ENCODE data around the gene LRP2. TPM values are rescaled to one million over a fixed set of nuclear protein-coding genes. Genes with fewer than 3 reads are reported as not detected.
"Not testable (repeated sequence)": the region's sequence is repeated elsewhere in the genome, so short reads cannot be mapped to it uniquely, and the experiment has no call there.

Gene LRP2
- total and polyA plus RNA-seq, 7 donors: 1.9 TPM; not detected in 6

DNA sequence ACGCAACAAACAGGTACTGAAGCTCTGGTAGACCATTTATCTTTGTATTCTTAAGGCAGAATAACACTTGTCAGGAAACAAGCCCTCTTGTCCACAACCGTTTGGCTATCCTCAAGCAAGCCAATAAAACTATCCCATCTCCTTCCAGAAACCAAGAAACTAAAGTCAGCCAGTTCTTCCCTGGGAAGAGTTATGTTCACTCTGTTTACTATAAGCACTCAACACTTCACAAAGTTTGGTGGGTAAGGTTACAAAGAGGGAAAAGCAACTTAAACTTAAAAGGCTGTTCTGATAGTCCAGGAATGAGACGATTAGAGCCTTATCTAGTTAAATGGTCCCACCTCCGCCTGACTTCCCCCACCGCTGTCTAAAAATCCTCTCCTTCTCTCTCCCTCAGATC lies 25.6 kb downstream of the LRP2 start:
- Histone ChIP-seq H3K36me3 (no peaks in the 10 kb centered on the region), H3K4me3 (no peak overlapping the region), H3K27me3 (no peaks in the 10 kb centered on the region), H3K9me3 (no peaks in the 10 kb centered on the region), H3K27ac (no peak overlapping the region), H3K4me1 (no peaks in the 10 kb centered on the region)
- no peak for DNase-seq
- TF ChIP-seq, protein P1, sequence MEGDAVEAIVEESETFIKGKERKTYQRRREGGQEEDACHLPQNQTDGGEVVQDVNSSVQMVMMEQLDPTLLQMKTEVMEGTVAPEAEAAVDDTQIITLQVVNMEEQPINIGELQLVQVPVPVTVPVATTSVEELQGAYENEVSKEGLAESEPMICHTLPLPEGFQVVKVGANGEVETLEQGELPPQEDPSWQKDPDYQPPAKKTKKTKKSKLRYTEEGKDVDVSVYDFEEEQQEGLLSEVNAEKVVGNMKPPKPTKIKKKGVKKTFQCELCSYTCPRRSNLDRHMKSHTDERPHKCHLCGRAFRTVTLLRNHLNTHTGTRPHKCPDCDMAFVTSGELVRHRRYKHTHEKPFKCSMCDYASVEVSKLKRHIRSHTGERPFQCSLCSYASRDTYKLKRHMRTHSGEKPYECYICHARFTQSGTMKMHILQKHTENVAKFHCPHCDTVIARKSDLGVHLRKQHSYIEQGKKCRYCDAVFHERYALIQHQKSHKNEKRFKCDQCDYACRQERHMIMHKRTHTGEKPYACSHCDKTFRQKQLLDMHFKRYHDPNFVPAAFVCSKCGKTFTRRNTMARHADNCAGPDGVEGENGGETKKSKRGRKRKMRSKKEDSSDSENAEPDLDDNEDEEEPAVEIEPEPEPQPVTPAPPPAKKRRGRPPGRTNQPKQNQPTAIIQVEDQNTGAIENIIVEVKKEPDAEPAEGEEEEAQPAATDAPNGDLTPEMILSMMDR (IDR thresholded peaks at IDR 0.05): no peak
- TF ChIP-seq POLR2A (IDR thresholded peaks at IDR 0.05) (no peak), EP300 (IDR thresholded peaks at IDR 0.05) (no peak), POLR2AphosphoS5 (IDR thresholded peaks at IDR 0.05) (no peak)
- intact Hi-C loops (cut with DNase I): no loop called here
- 60 to 65% methylated on average over 5 of the region's 5 CpGs for WGBS, 2 donors

DNA sequence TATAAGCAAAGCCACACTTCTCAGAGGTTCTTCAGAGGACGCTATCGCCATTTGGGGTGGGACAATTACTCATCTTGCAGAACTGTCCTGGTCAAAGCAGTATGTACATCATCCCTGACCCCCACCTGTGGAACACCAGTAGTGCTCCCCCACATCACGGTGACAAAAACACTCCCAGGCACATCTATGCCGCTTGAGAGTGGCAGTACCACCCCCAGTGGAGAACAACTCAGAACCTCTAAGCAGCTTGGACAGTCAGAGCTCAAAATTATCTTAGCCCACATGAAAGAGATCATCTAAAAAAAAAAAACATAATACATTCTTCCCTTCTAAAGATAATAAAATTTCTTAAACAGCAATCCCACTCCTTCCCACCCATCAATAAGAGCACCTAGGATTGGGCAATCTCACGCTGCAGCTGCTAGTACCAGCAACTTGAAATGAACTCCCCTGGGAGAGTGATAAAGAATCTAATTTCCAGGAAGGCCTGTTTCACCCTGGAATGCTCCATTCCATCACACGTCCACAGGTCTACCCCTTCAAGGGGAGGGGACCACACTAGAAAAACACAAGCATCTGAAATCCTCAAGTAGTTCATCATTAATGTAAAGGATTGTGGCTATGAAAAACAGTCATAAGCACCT lies 31.7 kb downstream of the LRP2 start:
- Histone ChIP-seq H3K4me1 (no peaks in the 10 kb centered on the region), H3K9me3 (no peaks in the 10 kb centered on the region), H3K27me3 (no peaks in the 10 kb centered on the region), H3K4me3 (no peak overlapping the region), H3K27ac (no peak overlapping the region), H3K36me3 (no peaks in the 10 kb centered on the region)
- DNase-seq: no peak
- intact Hi-C loops (cut with DNase I): no loop called here
- TF ChIP-seq POLR2A (IDR thresholded peaks at IDR 0.05): no peak
- 69 to 78% methylated on average over 6 of the region's 6 CpGs for WGBS, 2 donors

DNA sequence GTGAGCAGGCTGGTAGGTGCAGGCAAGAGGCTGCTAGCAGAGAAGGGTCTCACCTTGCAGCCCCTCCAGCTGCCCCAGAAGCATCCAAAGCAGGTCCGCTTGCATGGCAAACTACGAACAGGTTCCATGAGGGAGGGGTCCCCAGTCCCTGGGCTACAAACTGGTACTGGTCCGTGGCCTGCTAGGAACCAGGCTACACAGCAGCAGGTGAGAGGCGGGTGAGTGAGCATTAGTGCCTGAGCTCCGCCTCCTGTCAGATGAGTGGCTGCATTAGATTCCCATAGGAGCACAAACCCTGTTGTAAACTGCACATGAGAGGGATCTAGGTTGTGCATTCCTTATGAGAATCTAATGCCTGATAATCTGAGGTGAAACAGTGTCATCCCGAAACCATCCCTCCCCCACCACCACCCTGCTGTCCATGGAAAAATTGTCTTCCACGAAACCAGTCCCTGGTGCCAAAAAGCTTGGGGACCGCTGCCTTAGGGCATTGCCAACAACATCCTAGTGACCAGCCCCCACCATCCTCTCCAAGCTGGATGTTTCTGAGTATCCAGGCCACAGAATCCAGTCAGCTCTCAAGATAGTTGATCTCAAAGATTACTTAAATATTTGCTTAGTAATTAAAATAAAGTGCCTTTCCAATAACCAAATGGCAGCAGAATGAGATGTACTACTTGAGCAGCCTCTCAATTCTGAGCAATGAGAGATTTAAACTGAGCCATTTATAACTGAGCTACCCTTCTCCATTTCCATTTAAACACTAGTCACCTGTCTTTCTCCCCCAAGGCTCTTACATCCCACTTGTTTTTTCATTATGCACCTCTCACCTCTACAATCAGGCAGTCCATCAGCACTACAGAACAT lies 32.4 kb downstream of the LRP2 start:
- Histone ChIP-seq H3K36me3 (no peaks in the 10 kb centered on the region), H3K27me3 (no peaks in the 10 kb centered on the region), H3K4me3 (no peak overlapping the region), H3K4me1 (no peaks in the 10 kb centered on the region), H3K27ac (no peak overlapping the region), H3K9me3 (no peaks in the 10 kb centered on the region)
- no peak for DNase-seq
- intact Hi-C loops (cut with DNase I): no loop called here
- 83 to 90% methylated on average over 8 of the region's 8 CpGs for WGBS, 2 donors
- TF ChIP-seq, protein P1 (IDR thresholded peaks at IDR 0.05): no peak
- no peak for TF ChIP-seq POLR2AphosphoS5 (IDR thresholded peaks at IDR 0.05)
- no peak for TF ChIP-seq POLR2A (IDR thresholded peaks at IDR 0.05)
- no peak for TF ChIP-seq EP300 (IDR thresholded peaks at IDR 0.05)

DNA sequence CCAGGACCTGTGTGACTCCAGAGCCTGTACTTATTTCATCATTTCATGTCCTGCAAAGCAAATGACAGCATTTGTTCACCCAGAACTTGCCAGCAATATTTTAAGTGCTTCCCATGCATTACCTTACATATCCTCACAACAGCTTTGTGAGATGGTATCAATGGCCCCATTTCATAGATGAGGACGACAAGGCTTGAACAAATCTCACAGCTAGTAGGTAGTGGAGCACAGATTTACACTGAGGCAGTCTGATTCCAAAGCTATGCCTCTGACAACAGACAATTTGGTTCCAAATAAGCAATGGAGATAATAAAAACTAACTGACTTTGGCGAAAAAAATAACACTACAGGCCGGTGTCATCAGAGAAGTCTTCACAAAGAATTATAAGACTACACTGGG lies 33.5 kb downstream of the LRP2 start:
- H3K9me3 ChIP-seq: no peaks in the 10 kb centered on the region
- H3K27ac ChIP-seq: no peak overlapping the region
- H3K27me3 ChIP-seq: no peaks in the 10 kb centered on the region
- no peaks in the 10 kb centered on the region for H3K36me3 ChIP-seq
- no peak for DNase-seq
- WGBS, 2 donors: 92 to 95% methylated on average over 3 of the region's 3 CpGs
- no peaks in the 10 kb centered on the region for H3K4me1 ChIP-seq
- TF ChIP-seq EP300 (IDR thresholded peaks at IDR 0.05) (no peak), POLR2AphosphoS5 (IDR thresholded peaks at IDR 0.05) (no peak), POLR2A (IDR thresholded peaks at IDR 0.05) (no peak)
- TF ChIP-seq, protein P1 (IDR thresholded peaks at IDR 0.05): no peak
- intact Hi-C loops (cut with DNase I): no loop called here
- no peak overlapping the region for H3K4me3 ChIP-seq

DNA sequence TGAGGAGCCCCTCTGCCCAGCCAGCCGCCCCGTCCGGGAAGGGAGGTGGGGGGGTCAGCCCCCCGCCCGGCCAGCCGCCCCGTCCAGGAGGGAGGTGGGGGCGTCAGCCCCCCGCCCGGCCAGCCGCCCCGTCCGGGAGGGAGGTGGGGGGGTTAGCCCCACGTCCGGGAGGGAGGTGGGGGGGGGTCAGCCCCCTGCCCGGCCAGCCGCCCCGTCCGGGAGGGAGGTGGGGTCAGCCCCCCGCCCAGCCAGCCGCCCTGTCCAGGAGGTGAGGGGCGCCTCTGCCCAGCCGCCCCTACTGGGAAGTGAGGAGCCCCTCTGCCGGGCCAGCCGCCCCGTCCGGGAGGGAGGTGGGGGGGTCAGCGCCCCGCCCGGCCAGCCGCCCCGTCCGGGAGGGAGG lies 34.5 kb downstream of the LRP2 start:
- H3K27me3 ChIP-seq; DNase-seq; H3K27ac ChIP-seq; H3K4me1 ChIP-seq; H3K9me3 ChIP-seq; H3K36me3 ChIP-seq; H3K4me3 ChIP-seq; intact Hi-C loops (cut with DNase I): not testable (repeated sequence)
- 92 to 97% methylated on average over 24 to 30 of the region's 33 CpGs for WGBS, 2 donors

DNA sequence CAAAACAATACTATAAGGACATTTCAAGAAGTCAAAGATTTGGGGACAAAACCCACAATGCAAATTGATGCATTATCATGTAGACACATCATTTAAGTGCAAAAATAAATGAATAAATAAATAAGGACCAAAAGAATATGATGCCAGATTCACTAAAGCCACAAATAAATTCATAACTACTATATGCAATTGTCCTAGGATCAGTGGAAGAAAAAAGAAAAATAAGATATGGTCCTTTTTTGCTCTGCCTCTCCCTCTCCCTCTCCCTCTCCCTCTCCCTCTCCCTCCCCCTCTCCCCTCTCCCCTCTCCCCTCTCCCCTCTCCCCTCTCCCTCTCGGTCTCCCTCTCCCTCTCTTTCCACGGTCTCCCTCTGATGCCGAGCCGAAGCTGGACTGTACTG lies 36.4 kb downstream of the LRP2 start:
- H3K27ac ChIP-seq; H3K36me3 ChIP-seq; intact Hi-C loops (cut with DNase I); H3K4me1 ChIP-seq; DNase-seq; H3K4me3 ChIP-seq; H3K9me3 ChIP-seq; H3K27me3 ChIP-seq: not testable (repeated sequence)
- WGBS, 2 donors: no CpG with 5 or more reads among the region's 4 CpGs
